Kidney tubule cell (primary cell): ENCODE measurements around the gene BRIP1.
"Not testable (repeated sequence)": the region's sequence is repeated elsewhere in the genome, so short reads cannot be mapped to it uniquely, and the experiment has no call there.

Source experiments
- DNase-seq: peaks from one replicate; pipeline ENCODE4 v3.0.0-alpha.2; 2018; ENCODE audit warnings: low spot score

BRIP1 gene

GRCh38 chr17:61799812-61800484 lies 63.4 kb downstream of the BRIP1 start:
- DNase-seq = no peak

DNA sequence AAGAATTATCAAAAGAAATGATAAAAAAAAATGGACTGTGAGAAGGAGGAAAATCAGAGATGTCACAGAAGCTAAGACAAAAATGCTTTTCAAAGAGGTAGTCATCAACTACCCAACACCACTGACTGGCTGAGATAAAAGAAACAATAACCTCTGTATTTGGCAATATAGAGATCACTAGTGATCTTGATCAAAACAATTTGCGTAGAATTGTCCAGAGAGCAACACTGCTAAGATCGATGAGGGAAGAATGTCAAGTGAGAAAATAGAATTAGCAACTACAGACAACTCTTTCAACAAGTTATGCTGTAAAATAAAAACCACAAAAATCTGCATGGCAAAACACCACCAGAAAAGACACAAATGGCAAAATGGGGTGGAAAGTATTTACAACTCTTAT lies 66.0 kb downstream of the BRIP1 start:
- no peak for DNase-seq

DNA sequence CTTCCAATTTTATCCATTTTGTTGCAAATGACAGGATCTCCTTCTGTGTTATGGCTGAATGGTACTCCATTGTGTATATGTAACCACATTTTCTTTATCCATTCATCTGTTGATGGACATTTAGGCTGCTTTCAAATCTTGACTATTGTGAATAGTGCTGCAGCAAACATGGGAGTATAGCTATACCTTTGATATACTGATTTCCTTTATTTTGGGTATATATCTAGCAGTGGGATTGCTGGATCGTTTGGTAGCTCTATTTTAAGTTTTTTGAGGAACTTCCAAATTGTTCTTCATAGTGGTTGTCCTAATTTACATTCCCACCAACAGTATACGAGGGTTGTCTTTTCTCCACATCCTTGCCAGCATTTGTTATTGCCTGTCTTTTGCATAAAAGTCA lies 67.8 kb downstream of the BRIP1 start:
- no peak for DNase-seq

DNA sequence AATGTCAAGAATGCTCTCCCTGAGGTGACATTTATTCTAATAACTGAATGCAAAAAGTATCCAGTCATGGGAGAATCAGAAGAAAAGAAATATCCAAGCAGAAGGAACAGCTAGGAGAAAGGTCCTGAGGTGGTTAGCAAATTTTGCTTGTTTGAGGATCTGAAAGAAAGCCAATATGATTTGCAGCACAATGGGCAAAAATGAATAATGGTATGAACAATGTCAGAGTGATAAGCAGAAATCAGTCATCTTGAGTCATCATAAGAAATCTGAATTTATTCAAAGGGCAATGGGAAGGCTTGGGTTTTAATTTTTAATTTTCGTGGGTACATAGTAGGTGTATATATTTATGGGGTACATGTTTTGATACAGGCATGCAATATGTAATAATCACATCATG lies 68.5 kb downstream of the BRIP1 start:
- DNase-seq = no peak

GRCh38 chr17:61794242-61794641 lies 69.1 kb downstream of the BRIP1 start:
- no peak for DNase-seq

- DNase-seq = no peak
These were observed 69.8 kb downstream of the BRIP1 start for GRCh38 chr17:61793565-61793964.

- DNase-seq = no peak
These were observed 73.5 kb downstream of the BRIP1 start for GRCh38 chr17:61789872-61790271.

GRCh38 chr17:61786088-61786487 lies 77.2 kb downstream of the BRIP1 start:
- DNase-seq = peak; percentile 4

GRCh38 chr17:61784510-61784909 lies 78.8 kb downstream of the BRIP1 start:
- DNase-seq = no peak

GRCh38 chr17:61783556-61784304 lies 79.6 kb downstream of the BRIP1 start:
- no peak for DNase-seq

DNA sequence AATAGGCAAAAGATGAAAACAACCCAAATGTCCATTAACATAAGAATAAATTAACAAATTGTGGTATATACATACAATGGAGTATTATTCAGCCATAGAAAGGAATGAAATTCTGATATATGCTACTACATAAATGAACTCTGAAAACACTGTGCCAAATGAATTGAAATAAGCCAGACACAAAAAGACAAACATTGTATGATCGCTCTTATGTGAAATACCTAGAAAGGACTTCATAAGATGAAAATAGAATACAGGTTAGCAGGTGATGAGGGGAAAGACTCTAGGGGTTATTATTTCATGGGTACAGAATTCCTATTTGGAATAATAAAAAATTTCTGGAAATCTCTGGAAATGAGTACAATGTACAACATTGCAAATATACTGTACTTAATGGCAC lies 80.2 kb downstream of the BRIP1 start:
- DNase-seq = no peak

DNA sequence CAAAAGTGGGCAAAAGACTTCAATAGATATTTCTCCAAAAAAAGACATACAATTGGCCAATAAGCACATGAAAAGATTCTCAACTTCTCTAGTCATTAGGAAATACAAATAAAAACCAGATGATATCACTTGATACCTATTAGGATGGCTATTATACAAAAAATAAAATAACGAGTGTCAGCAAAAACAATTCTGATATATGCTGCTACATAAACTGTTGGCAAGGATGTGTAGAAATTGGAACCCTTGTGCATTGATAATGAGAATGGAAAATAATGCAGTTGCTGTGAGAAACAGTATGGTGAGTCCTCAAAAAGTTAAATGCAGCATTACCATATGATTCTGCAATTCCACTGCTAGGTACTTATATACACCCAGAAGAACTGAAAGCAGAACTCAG lies 80.6 kb downstream of the BRIP1 start:
- no peak for DNase-seq

GRCh38 chr17:61775364-61775763 lies 88.0 kb downstream of the BRIP1 start:
- DNase-seq = no peak

DNA sequence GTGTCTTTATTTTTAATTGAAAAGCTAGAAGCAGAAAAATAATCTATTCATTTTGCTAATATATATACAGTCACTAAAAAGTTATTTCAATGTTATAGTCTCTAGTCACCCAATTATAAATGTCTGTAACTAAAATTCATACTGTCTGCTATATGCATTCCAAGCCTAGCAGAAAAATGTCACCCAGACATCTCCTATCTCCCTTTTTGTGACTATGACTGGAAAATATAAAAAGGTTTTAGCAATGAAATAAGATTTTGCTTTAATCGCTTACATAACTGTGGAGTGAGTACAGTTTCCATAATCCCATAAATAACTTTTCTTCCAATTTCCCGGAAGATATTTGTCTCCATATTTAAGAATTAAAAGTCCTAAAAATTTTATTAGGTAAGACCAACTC lies 88.6 kb downstream of the BRIP1 start:
- no peak for DNase-seq

DNA sequence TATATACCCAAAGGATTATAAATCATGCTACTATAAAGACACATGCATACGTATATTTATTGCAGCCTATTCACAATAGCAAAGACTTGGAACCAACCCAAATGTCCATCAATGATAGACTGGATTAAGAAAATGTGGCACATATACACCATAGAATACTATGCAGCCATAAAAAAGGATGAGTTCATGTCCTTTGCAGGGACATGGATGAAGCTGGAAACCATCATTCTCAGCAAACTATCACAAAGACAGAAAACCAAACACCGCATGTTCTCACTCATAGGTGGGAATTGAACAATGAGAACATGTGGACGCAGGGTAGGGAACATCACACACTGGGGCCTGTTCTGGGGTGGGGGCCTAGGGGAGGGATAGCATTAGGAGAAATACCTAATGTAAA lies 89.2 kb downstream of the BRIP1 start:
- not testable (repeated sequence) for DNase-seq

- DNase-seq = no peak
These were observed 92.4 kb downstream of the BRIP1 start for GRCh38 chr17:61770752-61771533.

DNA sequence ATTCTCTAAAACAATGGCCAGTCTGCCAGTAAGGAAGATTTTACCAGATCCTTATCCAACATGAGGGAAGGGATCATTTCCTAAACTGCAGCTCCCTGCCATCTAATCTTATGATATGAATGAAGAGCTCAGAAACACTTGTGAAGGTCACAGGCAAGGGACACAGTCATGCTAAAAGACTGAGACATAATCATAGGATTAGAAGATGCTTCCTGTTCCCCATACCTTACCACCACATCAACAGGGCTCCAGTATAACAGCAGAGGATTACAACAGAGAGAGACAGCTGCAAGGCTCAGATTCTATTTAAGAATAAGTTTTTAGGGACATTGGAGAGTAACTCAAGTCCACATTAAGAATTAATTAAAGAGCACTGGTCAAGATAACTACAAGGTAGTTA lies 93.3 kb downstream of the BRIP1 start:
- peak; percentile 3 for DNase-seq

DNA sequence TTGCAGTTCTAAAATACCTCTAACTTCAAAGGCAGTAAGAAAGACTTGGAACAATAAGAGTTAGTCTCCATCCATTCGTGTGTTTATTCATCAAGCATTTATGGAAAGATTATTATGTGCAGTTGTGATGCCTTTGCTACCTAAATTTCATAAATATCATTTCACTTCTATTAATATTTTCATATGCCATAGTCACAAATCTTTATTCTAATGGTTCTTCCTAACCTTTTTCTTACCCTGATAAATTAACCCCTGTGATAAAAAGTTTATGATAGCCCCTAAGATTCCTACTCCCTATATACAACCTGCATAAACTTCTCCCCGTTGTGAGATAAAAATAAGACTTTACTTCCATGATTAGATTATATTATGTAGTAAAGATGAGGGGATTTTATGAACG lies 94.9 kb downstream of the BRIP1 start:
- DNase-seq = no peak

DNA sequence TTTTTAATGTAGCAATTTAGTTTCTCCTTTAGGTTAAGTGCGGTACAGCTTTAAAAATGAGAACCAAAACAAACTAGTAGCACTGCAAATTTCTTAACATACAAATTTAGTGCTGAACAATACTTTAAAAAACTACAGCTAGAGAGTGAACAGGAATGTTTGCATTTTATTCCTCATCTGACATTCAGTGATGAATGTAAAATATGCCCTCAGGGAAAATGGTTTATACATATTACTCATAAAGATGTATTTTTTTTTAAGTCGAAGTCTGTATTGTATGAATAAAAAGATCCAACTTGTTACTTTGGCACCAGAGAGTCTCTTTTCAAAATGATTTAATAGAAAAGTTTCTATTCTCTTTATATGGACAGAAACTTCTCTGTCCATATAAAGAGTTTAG lies 96.8 kb downstream of the BRIP1 start:
- no peak for DNase-seq

- DNase-seq = no peak
These were observed 98.5 kb downstream of the BRIP1 start for GRCh38 chr17:61764846-61765245.

DNA sequence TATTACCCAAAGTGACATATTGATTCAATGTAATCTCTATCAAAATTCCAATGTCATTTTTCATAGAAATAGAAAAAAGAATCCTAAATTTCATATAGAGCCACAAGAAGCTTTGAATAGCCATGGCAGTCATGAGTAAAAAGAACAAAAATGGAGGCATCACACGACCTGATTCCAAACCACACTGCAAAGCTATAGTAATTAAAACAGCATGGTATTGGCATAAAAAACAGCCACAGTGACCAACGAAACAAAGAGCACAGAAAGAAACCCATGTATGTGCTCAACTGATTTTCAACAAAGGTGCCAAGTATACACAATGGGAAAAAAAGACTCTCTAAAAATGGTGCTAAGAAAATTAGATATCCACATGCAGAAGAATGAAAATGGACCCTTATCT lies 101.5 kb downstream of the BRIP1 start:
- DNase-seq = no peak

DNA sequence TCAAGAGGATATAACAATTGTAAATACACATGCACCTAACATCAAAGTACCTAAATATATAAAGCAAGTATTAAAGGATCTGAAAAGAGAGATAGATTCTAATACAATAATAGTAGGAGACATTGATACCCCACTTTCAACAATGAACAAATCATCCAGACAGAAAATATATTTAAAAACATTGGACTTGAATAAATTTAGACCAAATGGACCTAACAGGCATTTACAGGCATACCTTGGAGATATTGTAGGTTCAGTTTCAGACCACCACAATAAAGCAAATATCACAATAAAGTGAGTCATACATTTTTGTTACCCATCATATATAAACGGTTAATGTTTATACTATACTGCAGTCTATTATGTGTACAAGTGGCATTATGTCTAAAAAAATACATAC lies 104.0 kb downstream of the BRIP1 start:
- DNase-seq = no peak

GRCh38 chr17:61758430-61758829 lies 104.9 kb downstream of the BRIP1 start:
- DNase-seq = no peak
